Heart right ventricle (tissue), 16 donors: ENCODE measurements around the gene FGF19. TPM values are rescaled to one million over a fixed set of nuclear protein-coding genes. Genes with fewer than 3 reads are reported as not detected.
A peak's percentile ranks its signal among the peaks of the same experiment; 100 is the strongest.

Experiments used
- ATAC-seq, 8 donors: fragments of 200-7000 bp; cut with Tn5 transposase; one replicate each; pipeline ENCODE4 v1.9.1; 2020; ENCODE audit warnings: mild to moderate bottlenecking in 8 of 8, moderate library complexity in 8 of 8, moderate number of reproducible peaks in 1 of 8
- DNase-seq, 2 donors: peaks; one replicate each; pipeline ENCODE4 v3.0.0-alpha.2; 2020
- H3K27ac ChIP-seq, 10 donors: fragments of 200-600 bp; sonication (generic) in 2 of 10; one replicate each; pipeline versions ENCODE4 v1.5.0 to v1.8.0; 2020 to 2022; ENCODE audit warnings: mild to moderate bottlenecking in 3 of 10
- H3K27me3 ChIP-seq, 7 donors: fragments of 200-600 bp; one replicate each; pipeline ENCODE4 v1.8.0; 2021 to 2022; ENCODE audit warnings: mild to moderate bottlenecking in 2 of 7
- H3K36me3 ChIP-seq, 9 donors: fragments of 200-600 bp; sonication (generic) in 1 of 9; one replicate each; pipeline versions ENCODE4 v1.5.0 to v1.8.0; 2020 to 2022; ENCODE audit warnings: mild to moderate bottlenecking in 2 of 9
- H3K4me1 ChIP-seq, 9 donors: fragments of 200-600 bp; sonication (generic) in 1 of 9; one replicate each; pipeline versions ENCODE4 v1.5.0 to v1.8.0; 2020 to 2022; ENCODE audit warnings: mild to moderate bottlenecking in 4 of 9
- H3K4me3 ChIP-seq, 10 donors: fragments of 200-600 bp; sonication (generic) in 2 of 10; one replicate each; pipeline versions ENCODE4 v1.5.0 to v1.8.0; 2020 to 2022; ENCODE audit warnings: mild to moderate bottlenecking in 7 of 10, moderate library complexity in 2 of 10
- H3K9me3 ChIP-seq, 11 donors: fragments of 200-600 bp in 10 of 11; sonication (generic) in 2 of 11; one replicate each; pipeline versions ENCODE4 v1.5.0 to v1.8.0; 2013 to 2022; ENCODE audit warnings: mild to moderate bottlenecking in 2 of 11, control low read depth in 1 of 11, moderate library complexity in 1 of 11
- WGBS, 2 donors: extraction: QIAGEN DNeasy Blood & Tissue Kit; methylation state at CpG; one replicate each; pipeline ENCODE4 v1.1.7; 2013; ENCODE audit warnings: inconsistent platforms in 1 of 2; 5-methylcytosine and 5-hydroxymethylcytosine counted together
- intact Hi-C, 10 donors: fragments of 100-400 bp; cut with DNase I; formaldehyde crosslinking; loops; one replicate each; pipeline versions ENCODE4 v1.11.1 to v1.14.2; 2022
- polyA plus RNA-seq, 2 donors: library from polyadenylated mRNA; stranded (reverse); fragments of 200-250 nt; gene quantifications; one replicate each; pipeline ENCODE4 v1.2.3, GENCODE V29; 2013
- total RNA-seq, 10 donors: library from RNA; stranded (reverse); fragmentation: NEBNext Ultra II Directional in 3 of 10; extraction: Animal tissue kit (Norgen Biotek cat#: 25700) in 3 of 10; gene quantifications; one replicate each; pipeline versions ENCODE4 v1.2.1 to v1.2.4, GENCODE V29; 2021 to 2023
- TF ChIP-seq, protein P1 (sequence below), 9 donors: fragments of 200-600 bp; sonication (generic) in 2 of 9; IDR thresholded peaks; one replicate each; pipeline versions ENCODE4 v1.5.0 to v1.8.0; 2021 to 2022; ENCODE audit warnings: antibody characterized with exemption in 9 of 9, mild to moderate bottlenecking in 5 of 9, moderate library complexity in 1 of 9
- donor health status: Arrhythmogenic right ventricular cardiomyopathy.
- donor health status: ischemic (EF 13 %, LVEDD 7.1; RV severe dilation, severe dysfunction).
- donor health status: healthy with polysubstance abuse.
- donor health status: DM: no; HTN: yes; CAD: no.
- donor health status: DM: no; HTN: no; CAD: no.
- donor health status: ischemic (EF 25% LVEDD 6.9; RV normal size, moderate dysfunction).
- donor health status: ischemic (EF 25% LVEDD 5.7; RV mildly dilated, moderate dysfunction).
- donor health status: healthy.
- donor health status: DM: yes; HTN: yes; CAD: no.
- donor health status: Ischemic cardiomyopathy.
- donor health status: ischemic (EF 35%, LVEDD 5.7; RV mildly dilated, moderate dysfunction).
- donor health status: nonischemic (EF 11% LVEDD 7.7; RV severe dilation, severe dysfunction).
- donor health status: DM: yes; HTN: yes; CAD: no.
- donor health status: PGD.
- donor health status: ischemic (EF 29% LVEDD 5.4; RV normal size, mild dysfunction).
- donor health status: nonischemic (EF 23%, LVEDD 6.1; RV moderate dilation, normal function).

The FGF19 gene
- total and polyA plus RNA-seq, 12 donors: not detected

DNA sequence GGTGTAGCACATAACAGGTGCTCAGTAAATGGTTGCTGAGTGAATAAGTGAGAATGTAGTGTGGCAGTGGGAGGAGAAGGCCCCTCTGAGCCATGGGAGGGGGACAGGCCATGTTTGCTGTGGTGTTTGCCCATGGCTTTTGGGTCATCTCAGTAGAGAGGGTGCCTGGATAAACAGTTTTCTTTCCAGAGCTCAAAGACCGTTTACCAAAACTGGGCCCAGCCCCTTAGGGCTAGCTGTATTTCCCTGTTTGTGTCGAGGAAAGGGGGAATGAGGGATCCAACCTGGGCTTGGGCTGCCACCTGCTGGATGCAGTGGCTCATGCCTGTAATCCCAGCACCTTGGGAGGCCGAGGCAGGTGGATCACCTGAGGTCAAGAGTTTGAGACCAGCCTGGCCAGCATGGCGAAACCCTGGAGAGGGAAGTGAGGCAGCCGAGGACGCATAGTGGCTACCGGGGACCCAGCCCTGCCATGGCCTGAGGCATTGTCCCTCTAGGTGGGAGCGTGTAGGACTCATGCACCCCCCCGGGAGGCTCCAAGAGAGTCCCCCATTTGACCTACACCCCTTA is 20.0 kb downstream of the FGF19 start:
- TF ChIP-seq, protein P1, sequence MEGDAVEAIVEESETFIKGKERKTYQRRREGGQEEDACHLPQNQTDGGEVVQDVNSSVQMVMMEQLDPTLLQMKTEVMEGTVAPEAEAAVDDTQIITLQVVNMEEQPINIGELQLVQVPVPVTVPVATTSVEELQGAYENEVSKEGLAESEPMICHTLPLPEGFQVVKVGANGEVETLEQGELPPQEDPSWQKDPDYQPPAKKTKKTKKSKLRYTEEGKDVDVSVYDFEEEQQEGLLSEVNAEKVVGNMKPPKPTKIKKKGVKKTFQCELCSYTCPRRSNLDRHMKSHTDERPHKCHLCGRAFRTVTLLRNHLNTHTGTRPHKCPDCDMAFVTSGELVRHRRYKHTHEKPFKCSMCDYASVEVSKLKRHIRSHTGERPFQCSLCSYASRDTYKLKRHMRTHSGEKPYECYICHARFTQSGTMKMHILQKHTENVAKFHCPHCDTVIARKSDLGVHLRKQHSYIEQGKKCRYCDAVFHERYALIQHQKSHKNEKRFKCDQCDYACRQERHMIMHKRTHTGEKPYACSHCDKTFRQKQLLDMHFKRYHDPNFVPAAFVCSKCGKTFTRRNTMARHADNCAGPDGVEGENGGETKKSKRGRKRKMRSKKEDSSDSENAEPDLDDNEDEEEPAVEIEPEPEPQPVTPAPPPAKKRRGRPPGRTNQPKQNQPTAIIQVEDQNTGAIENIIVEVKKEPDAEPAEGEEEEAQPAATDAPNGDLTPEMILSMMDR (IDR thresholded peaks at IDR 0.05): peak in 7 of 9 donors; percentile 24 to 32 (median 29)
- ATAC-seq (no peak), DNase-seq (no peak)
- no peak overlapping the region for H3K4me3 ChIP-seq
- whole genome bisulfite sequencing, 2 donors: 63 to 65% methylated on average over 9 of the region's 9 CpGs
- H3K4me1 ChIP-seq: peaks cover 0 to 8% (median 6%) of the 10 kb centered on the region in 9 donors
- no peaks in the 10 kb centered on the region for H3K36me3 ChIP-seq
- no peak overlapping the region for H3K27ac ChIP-seq
- peaks cover 0 to 29% (median 14%) of the 10 kb centered on the region in 7 donors for H3K27me3 ChIP-seq
- intact Hi-C loops: loop anchor here in 3 of 10 donors (2.0 kb wide), 3 partner anchors 507 to 513 kb away; no protein-coding TSS in a partner anchor
- peaks cover 0 to 4% (median 0%) of the 10 kb centered on the region in 11 donors for H3K9me3 ChIP-seq

DNA sequence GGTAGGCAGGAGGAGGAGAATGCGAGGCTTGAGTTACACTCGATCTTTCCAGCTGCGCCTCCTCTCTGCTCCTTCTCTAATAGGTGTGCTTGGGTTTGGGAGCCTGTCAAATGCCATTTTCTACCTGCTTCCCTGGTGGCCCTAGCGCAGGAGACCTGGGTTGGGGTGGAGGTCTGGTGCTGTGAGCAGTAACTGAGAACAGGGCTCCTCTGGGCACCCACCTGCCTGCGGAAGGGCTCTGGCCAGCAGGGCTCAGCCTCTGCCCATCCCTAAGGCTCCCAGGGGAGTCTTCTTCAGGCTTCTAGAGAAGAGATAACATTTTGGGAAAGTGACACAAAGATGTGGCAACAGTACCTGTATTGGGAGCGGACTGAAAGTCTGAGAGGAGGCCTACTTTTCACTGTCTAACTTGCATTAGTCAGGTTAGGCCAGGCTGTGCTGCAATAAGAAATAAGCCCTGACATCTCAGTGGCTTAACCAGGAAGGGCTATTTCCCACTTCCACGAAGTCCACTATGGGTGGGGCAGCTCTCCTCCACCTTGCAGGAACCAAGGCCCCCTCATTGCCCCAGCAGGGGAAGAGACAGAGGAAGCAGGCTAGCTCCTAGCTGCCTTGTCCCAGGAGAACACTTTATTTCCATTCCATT is 21.0 kb downstream of the FGF19 start:
- Histone ChIP-seq H3K4me1 (peaks cover 0 to 8% (median 6%) of the 10 kb centered on the region in 9 donors), H3K27me3 (peaks cover 0 to 29% (median 14%) of the 10 kb centered on the region in 7 donors), H3K4me3 (no peak overlapping the region), H3K36me3 (no peaks in the 10 kb centered on the region), H3K9me3 (peaks cover 0 to 4% (median 0%) of the 10 kb centered on the region in 11 donors), H3K27ac (no peak overlapping the region)
- ATAC-seq: no peak
- intact Hi-C loops: no loop called here
- TF ChIP-seq, protein P1 (IDR thresholded peaks at IDR 0.05): no peak
- 84 to 90% methylated on average over 7 of the region's 7 CpGs for WGBS, 2 donors
- no peak for DNase-seq

DNA sequence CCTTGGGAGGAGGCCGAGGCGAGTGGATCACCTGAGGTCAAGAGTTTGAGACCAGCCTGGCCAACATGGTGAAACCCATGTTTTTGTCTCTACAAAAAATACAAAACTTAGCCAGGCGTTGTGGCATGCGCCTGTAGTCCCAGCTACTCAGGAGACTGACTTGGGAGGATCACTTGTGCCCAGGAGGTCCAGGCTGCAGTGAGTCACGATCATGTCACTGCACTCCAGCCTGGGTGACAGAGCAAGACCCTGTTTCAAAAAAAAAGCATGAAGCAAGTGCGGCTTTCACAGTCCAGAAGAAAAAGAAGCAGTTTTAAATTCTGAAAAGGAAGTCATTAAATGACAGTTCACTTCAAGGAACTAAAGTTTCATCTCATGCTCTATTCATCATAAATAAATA is 21.6 kb downstream of the FGF19 start:
- intact Hi-C loops: no loop called here

DNA sequence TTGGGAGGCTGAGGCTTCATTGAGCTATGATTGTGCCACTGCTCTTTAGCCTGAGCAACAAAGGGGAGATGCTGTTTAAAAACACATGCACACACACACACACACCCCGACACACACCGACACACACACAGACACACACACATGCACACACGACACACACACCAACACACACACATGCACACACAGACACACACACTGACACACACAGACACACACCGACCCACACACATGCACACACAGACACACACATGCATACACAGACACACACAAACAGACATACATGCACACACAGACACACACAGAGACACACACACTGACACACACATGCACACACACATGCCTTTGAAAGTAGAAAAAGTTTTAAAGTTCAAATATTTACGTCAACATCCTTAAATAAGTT is 23.1 kb downstream of the FGF19 start:
- H3K36me3 ChIP-seq: no peaks in the 10 kb centered on the region
- peaks cover 0 to 3% (median 2%) of the 10 kb centered on the region in 9 donors for H3K4me1 ChIP-seq
- no peak overlapping the region for H3K27ac ChIP-seq
- H3K27me3 ChIP-seq: peaks cover 0 to 11% (median 5%) of the 10 kb centered on the region in 7 donors
- 95 to 96% methylated on average over 5 of the region's 5 CpGs for WGBS, 2 donors
- DNase-seq (no peak), ATAC-seq (no peak)
- H3K9me3 ChIP-seq: peaks cover 0 to 4% (median 0%) of the 10 kb centered on the region in 11 donors
- intact Hi-C loops: no loop called here
- no peak overlapping the region for H3K4me3 ChIP-seq
- TF ChIP-seq, protein P1 (IDR thresholded peaks at IDR 0.05): no peak

More for the DNA sequence above, 21.6 kb downstream of the FGF19 start:
- 81 to 89% methylated on average over 6 of the region's 6 CpGs for WGBS, 2 donors
- TF ChIP-seq, protein P1 (IDR thresholded peaks at IDR 0.05): no peak
- peaks cover 0 to 26% (median 14%) of the 10 kb centered on the region in 7 donors for H3K27me3 ChIP-seq
- H3K4me1 ChIP-seq: peaks cover 0 to 8% (median 6%) of the 10 kb centered on the region in 9 donors
- DNase-seq (no peak), ATAC-seq (no peak)
- no peaks in the 10 kb centered on the region for H3K36me3 ChIP-seq
- no peak overlapping the region for H3K4me3 ChIP-seq
- H3K9me3 ChIP-seq: peaks cover 0 to 4% (median 0%) of the 10 kb centered on the region in 11 donors
- H3K27ac ChIP-seq: no peak overlapping the region
